GM12878 (cell line): ENCODE measurements around the gene FOXRED2. TPM values are rescaled to one million over a fixed set of nuclear protein-coding genes. Genes with fewer than 3 reads are reported as not detected.
"Not testable (repeated sequence)": the region's sequence is repeated elsewhere in the genome, so short reads cannot be mapped to it uniquely, and the experiment has no call there.

Experiments used
- ATAC-seq: fragments of 200-7000 bp; cut with Tn5 transposase; 3 replicates; pipeline ENCODE4 v1.9.1; 2020; ENCODE audit warnings: mild to moderate bottlenecking, moderate library complexity
- BruUV-seq: library from RNA; stranded (reverse); fragments of 400-500 nt; replicated peaks from 2 replicates; lab custom pipeline; 2021; lab: Mats Ljungman, UMichigan
- CTCF ChIA-PET: fragments of 300-600 bp; sonication (Branson Sonifier 250); formaldehyde crosslinking; extraction: SDS; loops from one replicate; lab custom pipeline; 2021; ENCODE audit warnings: inconsistent platforms; lab: Yijun Ruan, JAX
- POLR2A ChIA-PET: fragments of 350-600 bp; formaldehyde crosslinking; extraction: SDS; loops from one replicate; lab custom pipeline; 2021; ENCODE audit warnings: inconsistent platforms; lab: Charles Lee
- RAD21 ChIA-PET: fragments of 300-600 bp; sonication (Branson Sonifier 250); formaldehyde crosslinking; loops from one replicate; lab custom pipeline; 2023; ENCODE audit warnings: antibody characterized with exemption; ENCODE audit not compliant: unreplicated experiment; lab: Charles Lee
- SMC1A ChIA-PET: fragments of 300-600 bp; sonication (Branson Sonifier 250); formaldehyde crosslinking; loops from one replicate; lab custom pipeline; 2023; ENCODE audit not compliant: unreplicated experiment, uncharacterized antibody; lab: Charles Lee
- DNase-seq: peaks from one replicate; pipeline ENCODE4 v3.0.0-alpha.2; 2011; ENCODE audit warnings: low read depth, low spot score
- FAIRE-seq: peaks from 3 replicates; lab custom pipeline; 2011; peaks lifted over from hg19 to GRCh38; lab: Jason Lieb, UNC
- H2AFZ ChIP-seq: 2 replicates; pipeline ENCODE4 v1.6.0; 2011; ENCODE audit warnings: low read depth, low read length, control low read depth; ENCODE audit not compliant: control insufficient read depth
- H3K27ac ChIP-seq: 2 replicates; pipeline ENCODE4 v1.5.1; 2011; ENCODE audit warnings: control low read depth; ENCODE audit not compliant: control insufficient read depth, insufficient read depth
- H3K27me3 ChIP-seq, 2 experiments: replicated peaks in 1 of 2; 2 replicates each; pipeline versions ENCODE4 v1.6.0 to v1.6.1; 2011; ENCODE audit warnings: low read length in 1 of 2; ENCODE audit not compliant: control insufficient read depth in 2 of 2, insufficient read depth in 2 of 2
- H3K36me3 ChIP-seq, 2 experiments: 2 replicates each; pipeline ENCODE4 v1.5.1; 2011; ENCODE audit warnings: low read length in 1 of 2; ENCODE audit not compliant: control insufficient read depth in 2 of 2, insufficient read depth in 2 of 2
- H3K4me1 ChIP-seq: 2 replicates; pipeline ENCODE4 v1.6.1; 2011; ENCODE audit warnings: mild to moderate bottlenecking, low read length, moderate library complexity, mixed read lengths; ENCODE audit not compliant: control insufficient read depth, insufficient read depth
- H3K4me2 ChIP-seq: 2 replicates; pipeline ENCODE4 v1.6.0; 2011; ENCODE audit warnings: control low read depth; ENCODE audit not compliant: control insufficient read depth, insufficient read depth
- H3K4me3 ChIP-seq: fragments of 200-600 bp; sonication (generic); 2 replicates; pipeline ENCODE4 v1.5.1; 2016
- H3K79me2 ChIP-seq: 2 replicates; pipeline ENCODE4 v1.6.0; 2011; ENCODE audit warnings: low read length; ENCODE audit not compliant: control insufficient read depth, insufficient read depth
- H3K9ac ChIP-seq: 2 replicates; pipeline ENCODE4 v1.8.0; 2011; ENCODE audit warnings: low read length, control low read depth, mixed read lengths; ENCODE audit not compliant: control insufficient read depth, insufficient read depth
- H3K9me3 ChIP-seq: replicated peaks from 3 replicates; pipeline ENCODE4 v1.5.1; 2011; ENCODE audit warnings: mild to moderate bottlenecking, low read length; ENCODE audit not compliant: control insufficient read depth, insufficient read depth
- H4K20me1 ChIP-seq: 2 replicates; pipeline ENCODE4 v1.6.0; 2011; ENCODE audit not compliant: control insufficient read depth, insufficient read depth
- FOXK2 ChIP-seq: fragments of 450-650 bp; IDR thresholded peaks from 2 replicates; pipeline ENCODE4 v1.6.1; 2017; ENCODE audit warnings: mild to moderate bottlenecking, moderate library complexity
- MYC ChIP-seq: IDR thresholded peaks from 2 replicates; pipeline ENCODE4 v1.6.1; 2011; ENCODE audit warnings: mild to moderate bottlenecking, low read length, moderate library complexity, inconsistent platforms; ENCODE audit not compliant: insufficient read depth, insufficient replicate concordance, insufficient read length, severe bottlenecking
- NR2C1 ChIP-seq: fragments of 450-650 bp; IDR thresholded peaks from 2 replicates; pipeline ENCODE4 v1.6.1; 2017; ENCODE audit warnings: antibody characterized with exemption, mild to moderate bottlenecking, moderate library complexity
- PAX8 ChIP-seq: fragments of 450-650 bp; IDR thresholded peaks from 2 replicates; pipeline ENCODE4 v1.6.1; 2017; ENCODE audit warnings: mild to moderate bottlenecking, moderate library complexity
- RCOR1 ChIP-seq: conservative IDR thresholded peaks from 2 replicates; pipeline ENCODE4 v1.6.1; 2012; ENCODE audit warnings: low read depth, low read length, improper control_type of control experiment
- RUNX3 ChIP-seq: IDR thresholded peaks from 2 replicates; pipeline ENCODE4 v1.6.1; 2012; ENCODE audit warnings: low read length, inconsistent platforms
- SP1 ChIP-seq: IDR thresholded peaks from one replicate; pipeline ENCODE4 v1.6.1; 2011; ENCODE audit warnings: low read depth, low read length
- USF1 ChIP-seq: IDR thresholded peaks from 2 replicates; pipeline ENCODE4 v1.6.1; 2011; ENCODE audit warnings: borderline replicate concordance, low read depth, mild to moderate bottlenecking, moderate library complexity, mixed read lengths, low read length; ENCODE audit not compliant: insufficient read depth; ENCODE audit errors: extremely low read length
- YBX1 ChIP-seq: fragments of 450-650 bp; IDR thresholded peaks from 2 replicates; pipeline ENCODE4 v1.6.1; 2016; ENCODE audit warnings: antibody characterized with exemption
- ZBED1 ChIP-seq: IDR thresholded peaks from 2 replicates; pipeline ENCODE4 v1.6.1; 2016; ENCODE audit warnings: borderline replicate concordance
- WGBS: methylation state at CpG from one replicate; pipeline ENCODE4 v1.1.6; 2016; ENCODE audit warnings: low lambda C conversion rate; ENCODE audit not compliant: insufficient replicate concordance, insufficient coverage; ENCODE audit errors: missing lambda C conversion rate; 5-methylcytosine and 5-hydroxymethylcytosine counted together
- in situ Hi-C: fragments of 300-500 bp; cut with MboI; formaldehyde crosslinking; loops from 9 replicates; pipeline ENCODE4 v1.14.3; 2018; ENCODE audit warnings: mixed read lengths
- intact Hi-C: fragments of 100-400 bp; cut with micrococcal nuclease; formaldehyde crosslinking; loops from one replicate; pipeline ENCODE4 v1.14.2; 2022; ENCODE audit not compliant: unreplicated experiment
- polyA plus RNA-seq, 11 experiments: library from polyadenylated mRNA; depleted of rRNA in 4 of 11; unstranded in 6 of 11; stranded (reverse) in 5 of 11; fragments of >200 nt; fragmentation: Nextera tagmentation in 4 of 11; fragmentation: Illumina TruSeq in 1 of 11; extraction: Ambion mirVana in 4 of 11; extraction: Trizol in 1 of 11; gene quantifications; 1 replicate in 1 of 11; 2 replicates in 10 of 11; pipeline versions ENCODE4 v1.2.1 to v1.2.3, GENCODE V29; 2011 to 2016; ENCODE audit warnings: inconsistent platforms in 2 of 11, missing spikeins in 2 of 11, low read depth in 1 of 11
- total RNA-seq, 4 experiments: library from RNA; depleted of rRNA in 3 of 4; stranded (reverse); fragments of >200 nt in 3 of 4; fragmentation: Illumina TruSeq in 1 of 4; extraction: Trizol in 1 of 4; gene quantifications; 2 replicates each; pipeline versions ENCODE4 v1.2.1 to v1.2.3, GENCODE V29; 2013 to 2021
- TF ChIP-seq, protein P1 (sequence below): fragments of 450-650 bp; formaldehyde crosslinking; IDR thresholded peaks from 2 replicates; pipeline ENCODE4 v1.4.0; 2020; ENCODE audit warnings: mild to moderate bottlenecking, moderate library complexity
- TF ChIP-seq, protein P2 (sequence below): fragments of 450-650 bp; IDR thresholded peaks from 2 replicates; pipeline ENCODE4 v1.6.1; 2016; ENCODE audit warnings: mild to moderate bottlenecking

FOXRED2 gene
- total and polyA plus RNA-seq, 10 of the 15 experiments (the other 5 are each of a cell fraction or from before 2014, with no cell fraction given) = 1.8 to 28.8 (median 7.6) TPM

GRCh38 chr22:36536717-36537116, 29.9 kb upstream of the FOXRED2 start:
- Histone ChIP-seq H4K20me1 (no peaks in the 10 kb centered on the region), H3K4me1 (no peaks in the 10 kb centered on the region), H3K36me3 (no peaks in the 10 kb centered on the region), H3K4me3 (no peak overlapping the region), H3K27ac (no peak overlapping the region), H3K9me3 (peaks cover 2% of the 10 kb centered on the region; the same call in 1 of the 3 replicates), H3K79me2 (no peaks in the 10 kb centered on the region), H3K9ac (no peak overlapping the region), H3K4me2 (no peak overlapping the region), H3K27me3 (peaks cover 0 to 5% of the 10 kb centered on the region in 2 experiments; a peak in 2 of 4 replicates), H2AFZ (no peak overlapping the region)
- WGBS = 19% methylated on average over 7 of the region's 7 CpGs
- RAD21 ChIA-PET = no interaction called here
- no peak for DNase-seq
- FAIRE-seq = no peak
- no peak for ATAC-seq
- BruUV-seq = no TSS peak
- in situ Hi-C loops (no loop called here), intact Hi-C loops (no loop called here)
- POLR2A ChIA-PET = no interaction called here
- CTCF ChIA-PET = no interaction called here
- SMC1A ChIA-PET = no interaction called here
- TF ChIP-seq ZBED1 (no peak), SP1 (no peak), RUNX3 (no peak), FOXK2 (no peak), NR2C1 (no peak), USF1 (no peak), MYC (no peak), PAX8 (no peak), RCOR1 (no peak), YBX1 (no peak)
- TF ChIP-seq, protein P1, sequence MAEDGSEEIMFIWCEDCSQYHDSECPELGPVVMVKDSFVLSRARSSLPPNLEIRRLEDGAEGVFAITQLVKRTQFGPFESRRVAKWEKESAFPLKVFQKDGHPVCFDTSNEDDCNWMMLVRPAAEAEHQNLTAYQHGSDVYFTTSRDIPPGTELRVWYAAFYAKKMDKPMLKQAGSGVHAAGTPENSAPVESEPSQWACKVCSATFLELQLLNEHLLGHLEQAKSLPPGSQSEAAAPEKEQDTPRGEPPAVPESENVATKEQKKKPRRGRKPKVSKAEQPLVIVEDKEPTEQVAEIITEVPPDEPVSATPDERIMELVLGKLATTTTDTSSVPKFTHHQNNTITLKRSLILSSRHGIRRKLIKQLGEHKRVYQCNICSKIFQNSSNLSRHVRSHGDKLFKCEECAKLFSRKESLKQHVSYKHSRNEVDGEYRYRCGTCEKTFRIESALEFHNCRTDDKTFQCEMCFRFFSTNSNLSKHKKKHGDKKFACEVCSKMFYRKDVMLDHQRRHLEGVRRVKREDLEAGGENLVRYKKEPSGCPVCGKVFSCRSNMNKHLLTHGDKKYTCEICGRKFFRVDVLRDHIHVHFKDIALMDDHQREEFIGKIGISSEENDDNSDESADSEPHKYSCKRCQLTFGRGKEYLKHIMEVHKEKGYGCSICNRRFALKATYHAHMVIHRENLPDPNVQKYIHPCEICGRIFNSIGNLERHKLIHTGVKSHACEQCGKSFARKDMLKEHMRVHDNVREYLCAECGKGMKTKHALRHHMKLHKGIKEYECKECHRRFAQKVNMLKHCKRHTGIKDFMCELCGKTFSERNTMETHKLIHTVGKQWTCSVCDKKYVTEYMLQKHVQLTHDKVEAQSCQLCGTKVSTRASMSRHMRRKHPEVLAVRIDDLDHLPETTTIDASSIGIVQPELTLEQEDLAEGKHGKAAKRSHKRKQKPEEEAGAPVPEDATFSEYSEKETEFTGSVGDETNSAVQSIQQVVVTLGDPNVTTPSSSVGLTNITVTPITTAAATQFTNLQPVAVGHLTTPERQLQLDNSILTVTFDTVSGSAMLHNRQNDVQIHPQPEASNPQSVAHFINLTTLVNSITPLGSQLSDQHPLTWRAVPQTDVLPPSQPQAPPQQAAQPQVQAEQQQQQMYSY (CRISPR knock-in tag) = no peak
- TF ChIP-seq, protein P2, sequence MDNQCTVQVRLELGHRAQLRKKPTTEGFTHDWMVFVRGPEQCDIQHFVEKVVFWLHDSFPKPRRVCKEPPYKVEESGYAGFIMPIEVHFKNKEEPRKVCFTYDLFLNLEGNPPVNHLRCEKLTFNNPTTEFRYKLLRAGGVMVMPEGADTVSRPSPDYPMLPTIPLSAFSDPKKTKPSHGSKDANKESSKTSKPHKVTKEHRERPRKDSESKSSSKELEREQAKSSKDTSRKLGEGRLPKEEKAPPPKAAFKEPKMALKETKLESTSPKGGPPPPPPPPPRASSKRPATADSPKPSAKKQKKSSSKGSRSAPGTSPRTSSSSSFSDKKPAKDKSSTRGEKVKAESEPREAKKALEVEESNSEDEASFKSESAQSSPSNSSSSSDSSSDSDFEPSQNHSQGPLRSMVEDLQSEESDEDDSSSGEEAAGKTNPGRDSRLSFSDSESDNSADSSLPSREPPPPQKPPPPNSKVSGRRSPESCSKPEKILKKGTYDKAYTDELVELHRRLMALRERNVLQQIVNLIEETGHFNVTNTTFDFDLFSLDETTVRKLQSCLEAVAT = no peak

DNA sequence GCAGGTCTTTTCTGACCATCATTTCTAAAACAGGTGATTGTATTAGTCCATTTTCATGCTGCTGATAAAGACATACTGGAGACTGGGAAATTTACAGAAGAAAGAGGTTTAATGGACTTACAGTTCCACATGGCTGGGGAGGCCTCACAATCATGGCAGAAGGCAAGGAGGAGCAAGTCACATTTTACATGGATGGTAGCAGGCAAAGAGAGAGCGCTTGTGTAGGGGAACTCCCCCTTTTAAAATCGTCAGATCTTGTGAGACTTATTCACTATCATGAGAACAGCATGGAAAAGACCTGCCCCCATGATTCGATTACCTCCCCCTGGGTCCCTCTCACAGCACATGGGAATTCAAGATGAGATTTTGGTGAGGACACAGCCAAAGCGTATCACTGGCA, 26.5 kb upstream of the FOXRED2 start:
- FAIRE-seq, H3K79me2 ChIP-seq, H3K9ac ChIP-seq, H3K27ac ChIP-seq, H4K20me1 ChIP-seq, BruUV-seq, DNase-seq, H3K4me2 ChIP-seq, POLR2A ChIA-PET, H3K4me1 ChIP-seq, H3K36me3 ChIP-seq, in situ Hi-C loops, H3K4me3 ChIP-seq, SMC1A ChIA-PET, H3K9me3 ChIP-seq, CTCF ChIA-PET, H3K27me3 ChIP-seq, intact Hi-C loops, H2AFZ ChIP-seq, RAD21 ChIA-PET, ATAC-seq: not testable (repeated sequence)
- 29% methylated on average over 4 of the region's 4 CpGs for WGBS
